CD4-positive, alpha-beta T cell treated with Interleukin-12 subunit alpha and Interleukin-12 subunit beta, for 1 hour (primary cell): ENCODE results near the gene RALGDS.

Source experiments
- DNase-seq: peaks from one replicate; pipeline ENCODE4 v3.0.0-alpha.2; 2020

The RALGDS gene

GRCh38 chr9:133048595-133048994 lies 72.4 kb downstream of the RALGDS start:
- DNase-seq = peak; percentile 29
